HEK293 (cell line): ENCODE measurements around the gene NOX3.

Experiments
- CTCF ChIA-PET: fragments of 350-600 bp; formaldehyde crosslinking; extraction: SDS; loops from one replicate; lab custom pipeline; 2021; ENCODE audit warnings: antibody characterized with exemption; lab: Yijun Ruan, JAX
- POLR2A ChIA-PET: fragments of 300-600 bp; formaldehyde crosslinking; extraction: SDS; loops from one replicate; lab custom pipeline; 2020; ENCODE audit warnings: antibody characterized with exemption, inconsistent platforms; lab: Yijun Ruan, JAX
- H3K27ac ChIP-seq: fragments of 200-500 bp; sonication (Bioruptor generic); 2 replicates; pipeline ENCODE4 v1.5.1; 2014; ENCODE audit warnings: low read depth, low read length, control low read depth, inconsistent platforms; ENCODE audit errors: extremely low read depth
- H3K36me3 ChIP-seq, 2 experiments: fragments of 200-500 bp in 1 of 2; sonication (Bioruptor generic) in 1 of 2; 1 replicate in 1 of 2; 2 replicates in 1 of 2; pipeline ENCODE4 v1.5.1; 2014 to 2017; ENCODE audit warnings: inconsistent platforms in 2 of 2, low read length in 2 of 2; ENCODE audit not compliant: control insufficient read depth in 2 of 2, insufficient read depth in 1 of 2
- H3K4me1 ChIP-seq: fragments of 200-500 bp; sonication (Bioruptor generic); 2 replicates; pipeline ENCODE4 v1.5.1; 2014; ENCODE audit warnings: mild to moderate bottlenecking, low read length, inconsistent platforms; ENCODE audit not compliant: control insufficient read depth, insufficient read depth
- H3K4me3 ChIP-seq: 2 replicates; pipeline ENCODE4 v1.5.1; 2011; ENCODE audit warnings: low read depth, mild to moderate bottlenecking, control low read depth, low read length, moderate library complexity
- H3K9me3 ChIP-seq: fragments of 200-500 bp; sonication (Bioruptor generic); 2 replicates; pipeline ENCODE4 v1.5.1; 2014; ENCODE audit warnings: low read depth, low read length, inconsistent platforms; ENCODE audit not compliant: control insufficient read depth, insufficient read depth
- HOXC10 ChIP-seq: sonication (generic); formaldehyde crosslinking; IDR thresholded peaks from 2 replicates; pipeline ENCODE4 v1.8.1; 2023; ENCODE audit warnings: mild to moderate bottlenecking, missing genetic modification reagents
- RBAK ChIP-seq: fragments of 450-650 bp; formaldehyde crosslinking; IDR thresholded peaks from 2 replicates; pipeline ENCODE4 v1.5.1; 2016; ENCODE audit warnings: missing biosample characterization, missing genetic modification characterization
- SETDB1 ChIP-seq: IDR thresholded peaks from one replicate; pipeline ENCODE4 v1.6.1; 2017; ENCODE audit warnings: mild to moderate bottlenecking, low read length, moderate library complexity, mixed read lengths; ENCODE audit not compliant: insufficient read length
- SP2 ChIP-seq: fragments of 450-650 bp; formaldehyde crosslinking; IDR thresholded peaks from 2 replicates; pipeline ENCODE4 v1.5.1; 2016; ENCODE audit warnings: missing biosample characterization, missing genetic modification characterization
- ZNF24 ChIP-seq: fragments of 450-650 bp; formaldehyde crosslinking; IDR thresholded peaks from 2 replicates; pipeline ENCODE4 v1.5.1; 2016; ENCODE audit warnings: missing biosample characterization, missing genetic modification characterization
- ZNF404 ChIP-seq: fragments of 450-650 bp; formaldehyde crosslinking; IDR thresholded peaks from 2 replicates; pipeline ENCODE4 v1.5.1; 2017; ENCODE audit warnings: missing biosample characterization, missing genetic modification characterization
- ZNF473 ChIP-seq: fragments of 450-650 bp; formaldehyde crosslinking; IDR thresholded peaks from 2 replicates; pipeline ENCODE4 v1.5.1; 2017; ENCODE audit warnings: missing biosample characterization, missing genetic modification characterization
- ZNF514 ChIP-seq: fragments of 450-650 bp; formaldehyde crosslinking; IDR thresholded peaks from 2 replicates; pipeline ENCODE4 v1.5.1; 2016; ENCODE audit warnings: missing biosample characterization, missing genetic modification characterization
- ZNF544 ChIP-seq: fragments of 450-650 bp; formaldehyde crosslinking; IDR thresholded peaks from 2 replicates; pipeline ENCODE4 v1.5.0; 2017; ENCODE audit warnings: missing biosample characterization, missing genetic modification characterization
- TF ChIP-seq, protein P1 (sequence below): fragments of 450-650 bp; formaldehyde crosslinking; optimal IDR thresholded peaks from 2 replicates; pipeline ENCODE3; 2016; ENCODE audit warnings: missing biosample characterization, mild to moderate bottlenecking, missing genetic modification characterization
- TF ChIP-seq, protein P2 (sequence below): fragments of 450-650 bp; formaldehyde crosslinking; IDR thresholded peaks from 2 replicates; pipeline ENCODE4 v1.5.1; 2016; ENCODE audit warnings: missing biosample characterization, missing genetic modification characterization
- TF ChIP-seq, protein P3 (sequence below): fragments of 450-650 bp; formaldehyde crosslinking; IDR thresholded peaks from 2 replicates; pipeline ENCODE4 v1.5.1; 2016; ENCODE audit warnings: missing biosample characterization, missing genetic modification characterization
- TF ChIP-seq, protein P4 (sequence below): fragments of 450-650 bp; formaldehyde crosslinking; IDR thresholded peaks from 2 replicates; pipeline ENCODE4 v1.5.1; 2016; ENCODE audit warnings: missing biosample characterization, missing genetic modification characterization
- TF ChIP-seq, protein P5 (sequence below): fragments of 450-650 bp; formaldehyde crosslinking; IDR thresholded peaks from 2 replicates; pipeline ENCODE4 v1.5.1; 2017; ENCODE audit warnings: missing biosample characterization, missing genetic modification characterization

NOX3 gene

DNA sequence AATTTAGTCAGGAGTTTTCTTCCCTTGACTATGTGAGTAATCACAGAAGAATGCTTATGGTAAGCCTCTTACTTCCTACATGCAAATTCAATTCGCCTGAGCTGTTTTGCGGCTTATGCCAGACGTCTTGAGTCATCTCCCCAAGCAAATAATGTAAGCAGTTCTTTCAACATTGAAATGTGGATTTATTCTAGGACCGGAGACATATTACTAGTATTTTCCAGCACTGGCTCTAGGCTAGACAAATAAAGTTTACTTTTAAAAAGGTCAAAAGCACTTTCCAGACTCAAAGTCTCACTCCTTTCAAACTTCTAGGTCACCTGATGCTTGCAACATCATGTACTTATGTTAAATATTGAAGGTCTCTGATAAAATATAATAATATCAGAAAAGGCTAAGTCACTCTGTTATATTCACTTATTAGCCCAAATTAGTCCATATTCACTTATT is 38.1 kb upstream of the NOX3 start (continued):
- TF ChIP-seq ZNF404 = no peak
- TF ChIP-seq, protein P1, sequence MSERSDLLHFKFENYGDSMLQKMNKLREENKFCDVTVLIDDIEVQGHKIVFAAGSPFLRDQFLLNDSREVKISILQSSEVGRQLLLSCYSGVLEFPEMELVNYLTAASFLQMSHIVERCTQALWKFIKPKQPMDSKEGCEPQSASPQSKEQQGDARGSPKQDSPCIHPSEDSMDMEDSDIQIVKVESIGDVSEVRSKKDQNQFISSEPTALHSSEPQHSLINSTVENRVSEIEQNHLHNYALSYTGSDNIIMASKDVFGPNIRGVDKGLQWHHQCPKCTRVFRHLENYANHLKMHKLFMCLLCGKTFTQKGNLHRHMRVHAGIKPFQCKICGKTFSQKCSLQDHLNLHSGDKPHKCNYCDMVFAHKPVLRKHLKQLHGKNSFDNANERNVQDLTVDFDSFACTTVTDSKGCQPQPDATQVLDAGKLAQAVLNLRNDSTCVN = no peak
- TF ChIP-seq, all 188 proteins: peak for 0

DNA sequence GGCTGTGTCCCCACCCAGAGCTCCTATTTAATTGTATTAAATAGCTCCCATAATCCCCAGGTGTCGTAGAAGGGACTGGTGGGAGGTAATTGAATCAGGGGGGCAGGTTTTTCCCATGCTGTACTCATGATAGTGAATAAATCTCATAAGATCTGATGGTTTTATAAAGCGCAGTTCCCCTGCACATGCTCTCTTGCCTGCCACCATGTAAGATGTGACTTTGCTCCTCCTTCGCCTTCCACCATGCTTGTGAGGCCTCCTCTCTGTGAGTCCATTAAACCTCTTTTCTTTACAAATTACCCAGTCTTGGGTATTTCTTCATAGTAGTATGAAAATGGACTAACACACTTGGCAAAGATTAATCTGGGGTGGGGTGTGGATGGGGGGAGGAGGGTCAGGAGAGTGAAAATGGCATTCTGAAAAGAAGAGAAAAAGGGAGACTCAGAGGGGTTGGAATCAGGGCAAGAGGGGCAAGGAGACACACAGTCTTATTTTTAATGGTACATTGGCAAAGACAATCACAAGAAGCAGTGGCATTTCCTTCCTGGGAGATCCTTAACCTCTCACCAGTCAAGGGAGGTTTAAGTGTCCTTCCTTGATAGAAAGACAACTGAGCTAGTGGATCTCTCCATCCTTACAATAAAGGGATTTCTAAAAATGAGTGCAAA is 37.5 kb upstream of the NOX3 start:
- no peak overlapping the region for H3K4me3 ChIP-seq
- H3K4me1 ChIP-seq = no peaks in the 10 kb centered on the region
- no peaks in the 10 kb centered on the region for H3K9me3 ChIP-seq
- no peak overlapping the region for H3K27ac ChIP-seq
- ChIA-PET CTCF (interaction anchor here (0.7 kb wide), 2 partner anchors 24 to 130 kb away, joined by 3 read pairs; no protein-coding TSS in a partner anchor), POLR2A (no interaction called here)
- TF ChIP-seq ZNF544 (tag by site-specific recombination) (no peak), ZNF514 (tag by site-specific recombination) (no peak), ZNF473 (tag by site-specific recombination) (no peak), RBAK (no peak), SETDB1 (no peak), ZNF24 (tag by site-specific recombination) (no peak)
- TF ChIP-seq, protein P2, sequence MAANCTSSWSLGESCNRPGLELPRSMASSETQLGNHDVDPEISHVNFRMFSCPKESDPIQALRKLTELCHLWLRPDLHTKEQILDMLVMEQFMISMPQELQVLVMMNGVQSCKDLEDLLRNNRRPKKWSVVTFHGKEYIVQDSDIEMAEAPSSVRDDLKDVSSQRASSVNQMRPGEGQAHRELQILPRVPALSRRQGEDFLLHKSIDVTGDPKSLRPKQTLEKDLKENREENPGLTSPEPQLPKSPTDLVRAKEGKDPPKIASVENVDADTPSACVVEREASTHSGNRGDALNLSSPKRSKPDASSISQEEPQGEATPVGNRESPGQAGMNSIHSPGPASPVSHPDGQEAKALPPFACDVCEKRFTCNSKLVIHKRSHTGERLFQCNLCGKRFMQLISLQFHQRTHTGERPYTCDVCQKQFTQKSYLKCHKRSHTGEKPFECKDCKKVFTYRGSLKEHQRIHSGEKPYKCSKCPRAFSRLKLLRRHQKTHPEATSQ (tag by site-specific recombination) = no peak
- TF ChIP-seq, protein P3, sequence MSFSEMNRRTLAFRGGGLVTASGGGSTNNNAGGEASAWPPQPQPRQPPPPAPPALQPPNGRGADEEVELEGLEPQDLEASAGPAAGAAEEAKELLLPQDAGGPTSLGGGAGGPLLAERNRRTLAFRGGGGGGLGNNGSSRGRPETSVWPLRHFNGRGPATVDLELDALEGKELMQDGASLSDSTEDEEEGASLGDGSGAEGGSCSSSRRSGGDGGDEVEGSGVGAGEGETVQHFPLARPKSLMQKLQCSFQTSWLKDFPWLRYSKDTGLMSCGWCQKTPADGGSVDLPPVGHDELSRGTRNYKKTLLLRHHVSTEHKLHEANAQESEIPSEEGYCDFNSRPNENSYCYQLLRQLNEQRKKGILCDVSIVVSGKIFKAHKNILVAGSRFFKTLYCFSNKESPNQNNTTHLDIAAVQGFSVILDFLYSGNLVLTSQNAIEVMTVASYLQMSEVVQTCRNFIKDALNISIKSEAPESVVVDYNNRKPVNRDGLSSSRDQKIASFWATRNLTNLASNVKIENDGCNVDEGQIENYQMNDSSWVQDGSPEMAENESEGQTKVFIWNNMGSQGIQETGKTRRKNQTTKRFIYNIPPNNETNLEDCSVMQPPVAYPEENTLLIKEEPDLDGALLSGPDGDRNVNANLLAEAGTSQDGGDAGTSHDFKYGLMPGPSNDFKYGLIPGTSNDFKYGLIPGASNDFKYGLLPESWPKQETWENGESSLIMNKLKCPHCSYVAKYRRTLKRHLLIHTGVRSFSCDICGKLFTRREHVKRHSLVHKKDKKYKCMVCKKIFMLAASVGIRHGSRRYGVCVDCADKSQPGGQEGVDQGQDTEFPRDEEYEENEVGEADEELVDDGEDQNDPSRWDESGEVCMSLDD (tag by site-specific recombination) = no peak
- TF ChIP-seq, protein P4, sequence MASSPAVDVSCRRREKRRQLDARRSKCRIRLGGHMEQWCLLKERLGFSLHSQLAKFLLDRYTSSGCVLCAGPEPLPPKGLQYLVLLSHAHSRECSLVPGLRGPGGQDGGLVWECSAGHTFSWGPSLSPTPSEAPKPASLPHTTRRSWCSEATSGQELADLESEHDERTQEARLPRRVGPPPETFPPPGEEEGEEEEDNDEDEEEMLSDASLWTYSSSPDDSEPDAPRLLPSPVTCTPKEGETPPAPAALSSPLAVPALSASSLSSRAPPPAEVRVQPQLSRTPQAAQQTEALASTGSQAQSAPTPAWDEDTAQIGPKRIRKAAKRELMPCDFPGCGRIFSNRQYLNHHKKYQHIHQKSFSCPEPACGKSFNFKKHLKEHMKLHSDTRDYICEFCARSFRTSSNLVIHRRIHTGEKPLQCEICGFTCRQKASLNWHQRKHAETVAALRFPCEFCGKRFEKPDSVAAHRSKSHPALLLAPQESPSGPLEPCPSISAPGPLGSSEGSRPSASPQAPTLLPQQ (tag by site-specific recombination) = no peak
- TF ChIP-seq, protein P5, sequence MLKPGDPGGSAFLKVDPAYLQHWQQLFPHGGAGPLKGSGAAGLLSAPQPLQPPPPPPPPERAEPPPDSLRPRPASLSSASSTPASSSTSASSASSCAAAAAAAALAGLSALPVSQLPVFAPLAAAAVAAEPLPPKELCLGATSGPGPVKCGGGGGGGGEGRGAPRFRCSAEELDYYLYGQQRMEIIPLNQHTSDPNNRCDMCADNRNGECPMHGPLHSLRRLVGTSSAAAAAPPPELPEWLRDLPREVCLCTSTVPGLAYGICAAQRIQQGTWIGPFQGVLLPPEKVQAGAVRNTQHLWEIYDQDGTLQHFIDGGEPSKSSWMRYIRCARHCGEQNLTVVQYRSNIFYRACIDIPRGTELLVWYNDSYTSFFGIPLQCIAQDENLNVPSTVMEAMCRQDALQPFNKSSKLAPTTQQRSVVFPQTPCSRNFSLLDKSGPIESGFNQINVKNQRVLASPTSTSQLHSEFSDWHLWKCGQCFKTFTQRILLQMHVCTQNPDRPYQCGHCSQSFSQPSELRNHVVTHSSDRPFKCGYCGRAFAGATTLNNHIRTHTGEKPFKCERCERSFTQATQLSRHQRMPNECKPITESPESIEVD (tag by site-specific recombination) = no peak
- no peaks in the 10 kb centered on the region for H3K36me3 ChIP-seq

DNA sequence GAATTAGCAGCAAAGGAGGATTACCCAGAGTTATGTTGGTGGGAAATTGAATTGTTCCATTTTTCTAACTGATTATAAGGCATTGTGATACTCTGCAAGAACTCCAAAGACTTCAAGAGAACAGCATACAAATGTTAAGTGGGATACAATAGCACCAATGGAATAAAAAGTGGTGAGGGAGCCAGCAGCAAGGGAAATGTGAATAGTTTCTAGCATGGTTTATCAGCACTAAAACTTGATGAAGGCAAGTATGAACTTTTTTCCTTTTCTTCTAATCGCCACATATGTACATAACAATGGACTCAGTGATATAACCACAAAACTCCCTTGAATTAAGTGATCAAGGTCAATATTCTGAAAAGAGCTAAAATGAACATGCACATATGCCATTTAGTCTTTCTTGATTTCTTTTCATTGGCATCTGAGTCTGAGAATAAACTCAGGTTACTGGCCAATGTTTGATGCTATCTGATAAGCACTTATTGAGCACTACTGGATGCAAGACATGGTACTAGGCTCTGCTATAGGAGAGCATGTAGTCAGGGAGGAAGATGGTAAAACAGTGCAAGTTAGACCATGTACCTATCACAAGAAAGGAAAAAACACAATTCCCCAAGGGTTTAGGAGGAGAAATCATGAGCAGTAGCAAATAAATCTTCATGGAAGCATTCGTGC is 36.6 kb upstream of the NOX3 start:
- Histone ChIP-seq H3K36me3 (no peaks in the 10 kb centered on the region), H3K9me3 (no peaks in the 10 kb centered on the region), H3K27ac (no peak overlapping the region), H3K4me3 (no peak overlapping the region), H3K4me1 (no peaks in the 10 kb centered on the region)
- ChIA-PET CTCF (interaction anchor here (0.7 kb wide), 1 partner anchor 25 kb away, joined by 3 read pairs; no protein-coding TSS in a partner anchor), POLR2A (no interaction called here)
- TF ChIP-seq HOXC10 (CRISPR knock-in tag) (no peak), SP2 (no peak)
